Mesenchymal stem cell (in vitro differentiated cells and primary cell): ENCODE results near the gene COP1.
"Not testable (repeated sequence)": the region's sequence is repeated elsewhere in the genome, so short reads cannot be mapped to it uniquely, and the experiment has no call there.

Experiments
- DNase-seq: peaks from one replicate; pipeline ENCODE4 v3.0.0-alpha.2; 2013
- H2AFZ ChIP-seq: one replicate; pipeline ENCODE4 v1.6.1; 2013; ENCODE audit warnings: low read depth, mild to moderate bottlenecking, control low read depth, inconsistent platforms, low read length, moderate library complexity
- H2AK5ac ChIP-seq: 2 replicates; pipeline ENCODE4 v1.6.1; 2013; ENCODE audit warnings: low read length, moderate library complexity, mild to moderate bottlenecking, inconsistent platforms; ENCODE audit not compliant: severe bottlenecking
- H2BK120ac ChIP-seq: one replicate; pipeline ENCODE4 v1.6.1; 2013; ENCODE audit warnings: low read depth, mild to moderate bottlenecking, inconsistent platforms, low read length, moderate library complexity
- H2BK12ac ChIP-seq, 2 experiments: one replicate each; pipeline ENCODE4 v1.6.1; 2013; ENCODE audit warnings: inconsistent platforms in 2 of 2, low read length in 2 of 2, mild to moderate bottlenecking in 2 of 2, moderate library complexity in 2 of 2, control low read depth in 1 of 2
- H2BK15ac ChIP-seq: one replicate; pipeline ENCODE4 v1.6.1; 2013; ENCODE audit warnings: mild to moderate bottlenecking, low read depth, inconsistent platforms; ENCODE audit not compliant: poor library complexity, severe bottlenecking
- H2BK5ac ChIP-seq: 2 replicates; pipeline ENCODE4 v1.6.1; 2013; ENCODE audit warnings: low read depth, mild to moderate bottlenecking, low read length, control low read depth, inconsistent platforms; ENCODE audit not compliant: poor library complexity, severe bottlenecking
- H3K14ac ChIP-seq, 2 experiments: one replicate each; pipeline ENCODE4 v1.6.1; 2013; ENCODE audit warnings: inconsistent platforms in 2 of 2, low read length in 2 of 2, control low read depth in 1 of 2, mild to moderate bottlenecking in 1 of 2, moderate library complexity in 1 of 2
- H3K18ac ChIP-seq, 2 experiments: one replicate each; pipeline ENCODE4 v1.6.1; 2013; ENCODE audit warnings: inconsistent platforms in 2 of 2, low read length in 2 of 2, control low read depth in 1 of 2, low read depth in 1 of 2, mild to moderate bottlenecking in 1 of 2
- H3K23ac ChIP-seq, 2 experiments: one replicate each; pipeline ENCODE4 v1.6.1; 2013; ENCODE audit warnings: inconsistent platforms in 2 of 2, low read length in 2 of 2, mild to moderate bottlenecking in 2 of 2, moderate library complexity in 2 of 2, control low read depth in 1 of 2
- H3K27ac ChIP-seq: 2 replicates; pipeline ENCODE4 v1.5.1; 2013; ENCODE audit warnings: mild to moderate bottlenecking, moderate library complexity, low read length, control low read depth, inconsistent platforms; ENCODE audit not compliant: poor library complexity, severe bottlenecking
- H3K27me3 ChIP-seq, 2 experiments: 2 replicates each; pipeline versions ENCODE4 v1.6.1 to v1.7.0; 2013; ENCODE audit warnings: low read length in 2 of 2, mild to moderate bottlenecking in 2 of 2, moderate library complexity in 2 of 2, control low read depth in 1 of 2, inconsistent platforms in 1 of 2; ENCODE audit not compliant: control insufficient read depth in 1 of 2, insufficient read depth in 1 of 2
- H3K36me3 ChIP-seq, 2 experiments: 2 replicates each; pipeline versions ENCODE4 v1.6.1 to v1.7.0; 2013; ENCODE audit warnings: low read length in 2 of 2, control low read depth in 1 of 2, inconsistent platforms in 1 of 2, low read depth in 1 of 2, mild to moderate bottlenecking in 1 of 2; ENCODE audit not compliant: insufficient read depth in 2 of 2, control insufficient read depth in 1 of 2
- H3K4ac ChIP-seq, 2 experiments: one replicate each; pipeline ENCODE4 v1.6.1; 2013; ENCODE audit warnings: inconsistent platforms in 2 of 2, low read length in 2 of 2, mild to moderate bottlenecking in 2 of 2, moderate library complexity in 2 of 2, control low read depth in 1 of 2, low read depth in 1 of 2
- H3K4me1 ChIP-seq: 2 replicates; pipeline ENCODE4 v1.6.1; 2013; ENCODE audit warnings: low read depth, low read length, control low read depth; ENCODE audit not compliant: control insufficient read depth, insufficient read depth
- H3K4me2 ChIP-seq: 2 replicates; pipeline ENCODE4 v1.6.1; 2013; ENCODE audit warnings: low read length, mild to moderate bottlenecking, inconsistent platforms; ENCODE audit not compliant: poor library complexity, severe bottlenecking
- H3K4me3 ChIP-seq, 2 experiments: 2 replicates each; pipeline versions ENCODE4 v1.5.1 to v1.7.0; 2013; ENCODE audit warnings: low read length in 2 of 2, mild to moderate bottlenecking in 2 of 2, control low read depth in 1 of 2, low read depth in 1 of 2; ENCODE audit not compliant: insufficient read depth in 1 of 2
- H3K79me1 ChIP-seq: replicated peaks from 2 replicates; pipeline ENCODE4 v1.6.1; 2013; ENCODE audit warnings: mild to moderate bottlenecking, control low read depth, low read length, inconsistent platforms; ENCODE audit not compliant: poor library complexity, severe bottlenecking
- H3K9ac ChIP-seq: 2 replicates; pipeline ENCODE4 v1.7.0; 2013; ENCODE audit warnings: mild to moderate bottlenecking, low read length, moderate library complexity
- H3K9me3 ChIP-seq: 2 replicates; pipeline ENCODE4 v1.7.0; 2013; ENCODE audit warnings: mild to moderate bottlenecking, low read length; ENCODE audit not compliant: control insufficient read depth
- H4K8ac ChIP-seq: one replicate; pipeline ENCODE4 v1.6.1; 2013; ENCODE audit warnings: inconsistent platforms, mild to moderate bottlenecking, low read length, moderate library complexity
- H4K91ac ChIP-seq: one replicate; pipeline ENCODE4 v1.6.1; 2013; ENCODE audit warnings: mild to moderate bottlenecking, low read length, inconsistent platforms
- WGBS: methylation state at CpG from one replicate; pipeline ENCODE4 v1.1.7; 2013; ENCODE audit warnings: mixed read lengths; 5-methylcytosine and 5-hydroxymethylcytosine counted together

COP1 gene

GRCh38 chr1:176007756-176008389, 199.2 kb downstream of the COP1 start:
- H3K9ac ChIP-seq, H3K4me2 ChIP-seq, H2AFZ ChIP-seq, DNase-seq, H2BK15ac ChIP-seq, H4K91ac ChIP-seq, H3K4me1 ChIP-seq, H2BK12ac ChIP-seq, H3K4ac ChIP-seq, H3K14ac ChIP-seq, H2AK5ac ChIP-seq, H3K18ac ChIP-seq, H2BK120ac ChIP-seq, H3K4me3 ChIP-seq, H3K27ac ChIP-seq, H3K23ac ChIP-seq, H2BK5ac ChIP-seq, H4K8ac ChIP-seq, H3K79me1 ChIP-seq, H3K9me3 ChIP-seq, H3K27me3 ChIP-seq: not testable (repeated sequence)
- H3K36me3 ChIP-seq: peaks cover 7 to 44% of the 10 kb centered on the region in 2 experiments
- WGBS: over 99% methylated on average over 25 of the region's 28 CpGs

- not testable (repeated sequence) for H2BK12ac ChIP-seq, H3K36me3 ChIP-seq, H3K79me1 ChIP-seq, H3K23ac ChIP-seq, H4K91ac ChIP-seq, H3K27me3 ChIP-seq, H3K9me3 ChIP-seq, H2AFZ ChIP-seq, H2BK120ac ChIP-seq, DNase-seq, H4K8ac ChIP-seq, H2BK15ac ChIP-seq, H2AK5ac ChIP-seq, H2BK5ac ChIP-seq, H3K4ac ChIP-seq, H3K4me2 ChIP-seq, H3K4me3 ChIP-seq, H3K14ac ChIP-seq, H3K18ac ChIP-seq, H3K27ac ChIP-seq, H3K9ac ChIP-seq, H3K4me1 ChIP-seq
- WGBS: 100% methylated on average over 1 of the region's 1 CpG
These were observed 212.4 kb downstream of the COP1 start for GRCh38 chr1:175994660-175995059.

- not testable (repeated sequence) for H2BK15ac ChIP-seq, H2BK5ac ChIP-seq, H3K79me1 ChIP-seq, H3K18ac ChIP-seq, H2AFZ ChIP-seq, DNase-seq, H3K27me3 ChIP-seq, H4K91ac ChIP-seq, H3K9ac ChIP-seq, H3K23ac ChIP-seq, H3K27ac ChIP-seq, H2BK12ac ChIP-seq, H4K8ac ChIP-seq, H3K9me3 ChIP-seq, H3K4me2 ChIP-seq, H3K4me1 ChIP-seq, H3K14ac ChIP-seq, H2AK5ac ChIP-seq, H2BK120ac ChIP-seq, H3K4me3 ChIP-seq, H3K4ac ChIP-seq
- WGBS: 97% methylated on average over 7 of the region's 8 CpGs
- peaks cover 0 to 19% of the 10 kb centered on the region in 2 experiments for H3K36me3 ChIP-seq
These were observed 214.3 kb downstream of the COP1 start for GRCh38 chr1:175992825-175993224.

- not testable (repeated sequence) for H4K91ac ChIP-seq, H3K27ac ChIP-seq, H3K4me1 ChIP-seq, H2BK5ac ChIP-seq, H2BK12ac ChIP-seq, H2AFZ ChIP-seq, H2BK120ac ChIP-seq, H2BK15ac ChIP-seq, H2AK5ac ChIP-seq, H3K79me1 ChIP-seq, H3K23ac ChIP-seq, DNase-seq, H3K4me3 ChIP-seq, H3K27me3 ChIP-seq, H3K9ac ChIP-seq, H3K9me3 ChIP-seq, H4K8ac ChIP-seq, H3K4ac ChIP-seq, H3K14ac ChIP-seq, H3K4me2 ChIP-seq, H3K18ac ChIP-seq
- 91% methylated on average over 14 of the region's 14 CpGs for WGBS
- peaks cover 0 to 25% of the 10 kb centered on the region in 2 experiments for H3K36me3 ChIP-seq
These were observed 214.9 kb downstream of the COP1 start for GRCh38 chr1:175992202-175992601.
